ENCODE data around the gene ZNF292.
"Not testable (repeated sequence)": the region's sequence is repeated elsewhere in the genome, so short reads cannot be mapped to it uniquely, and the experiment has no call there.

Gene ZNF292

GRCh38 chr6:87282743-87283142, 127.4 kb downstream of the ZNF292 start:
- DNase-seq = no peak

- no peak for DNase-seq
These were observed 128.1 kb downstream of the ZNF292 start for GRCh38 chr6:87283461-87283860.

- DNase-seq = no peak
These were observed 131.9 kb downstream of the ZNF292 start for GRCh38 chr6:87287251-87287650.

- DNase-seq = no peak
These were observed 134.2 kb downstream of the ZNF292 start for GRCh38 chr6:87289571-87289970.

- DNase-seq = no peak
These were observed 136.5 kb downstream of the ZNF292 start for GRCh38 chr6:87291883-87292282.

GRCh38 chr6:87293526-87293925, 138.2 kb downstream of the ZNF292 start:
- DNase-seq = no peak

- DNase-seq = no peak
These were observed 141.8 kb downstream of the ZNF292 start for GRCh38 chr6:87297119-87297518.

- DNase-seq = not testable (repeated sequence)
These were observed 145.9 kb downstream of the ZNF292 start for GRCh38 chr6:87301277-87301676.

GRCh38 chr6:87308970-87309369, 153.6 kb downstream of the ZNF292 start:
- DNase-seq = no peak

GRCh38 chr6:87312860-87313259, 157.5 kb downstream of the ZNF292 start:
- DNase-seq = no peak
